ENCODE measurements around the gene EML3. TPM values are rescaled to one million over a fixed set of nuclear protein-coding genes. Genes with fewer than 3 reads are reported as not detected.
"Not testable (repeated sequence)": the region's sequence is repeated elsewhere in the genome, so short reads cannot be mapped to it uniquely, and the experiment has no call there.

Gene EML3, protein sequence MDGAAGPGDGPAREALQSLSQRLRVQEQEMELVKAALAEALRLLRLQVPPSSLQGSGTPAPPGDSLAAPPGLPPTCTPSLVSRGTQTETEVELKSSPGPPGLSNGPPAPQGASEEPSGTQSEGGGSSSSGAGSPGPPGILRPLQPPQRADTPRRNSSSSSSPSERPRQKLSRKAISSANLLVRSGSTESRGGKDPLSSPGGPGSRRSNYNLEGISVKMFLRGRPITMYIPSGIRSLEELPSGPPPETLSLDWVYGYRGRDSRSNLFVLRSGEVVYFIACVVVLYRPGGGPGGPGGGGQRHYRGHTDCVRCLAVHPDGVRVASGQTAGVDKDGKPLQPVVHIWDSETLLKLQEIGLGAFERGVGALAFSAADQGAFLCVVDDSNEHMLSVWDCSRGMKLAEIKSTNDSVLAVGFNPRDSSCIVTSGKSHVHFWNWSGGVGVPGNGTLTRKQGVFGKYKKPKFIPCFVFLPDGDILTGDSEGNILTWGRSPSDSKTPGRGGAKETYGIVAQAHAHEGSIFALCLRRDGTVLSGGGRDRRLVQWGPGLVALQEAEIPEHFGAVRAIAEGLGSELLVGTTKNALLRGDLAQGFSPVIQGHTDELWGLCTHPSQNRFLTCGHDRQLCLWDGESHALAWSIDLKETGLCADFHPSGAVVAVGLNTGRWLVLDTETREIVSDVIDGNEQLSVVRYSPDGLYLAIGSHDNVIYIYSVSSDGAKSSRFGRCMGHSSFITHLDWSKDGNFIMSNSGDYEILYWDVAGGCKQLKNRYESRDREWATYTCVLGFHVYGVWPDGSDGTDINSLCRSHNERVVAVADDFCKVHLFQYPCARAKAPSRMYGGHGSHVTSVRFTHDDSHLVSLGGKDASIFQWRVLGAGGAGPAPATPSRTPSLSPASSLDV
- total RNA-seq, result 11.3 and 17.6 TPM in 2 replicates
- polyA plus RNA-seq (2012), result 31.5 TPM

- peak; percentile 90 for DNase-seq (ENCODE audit: low read depth)
These were observed at the start of gene EML3, which contains the start of gene ROM1 for GRCh38 chr11:62612366-62613290. EML3 (minus strand) TSS chr11:62612775; CDS start chr11:62612457, 318 bp downstream. ROM1 (plus strand) TSS chr11:62613257; CDS start chr11:62613282, 25 bp downstream.

DNA sequence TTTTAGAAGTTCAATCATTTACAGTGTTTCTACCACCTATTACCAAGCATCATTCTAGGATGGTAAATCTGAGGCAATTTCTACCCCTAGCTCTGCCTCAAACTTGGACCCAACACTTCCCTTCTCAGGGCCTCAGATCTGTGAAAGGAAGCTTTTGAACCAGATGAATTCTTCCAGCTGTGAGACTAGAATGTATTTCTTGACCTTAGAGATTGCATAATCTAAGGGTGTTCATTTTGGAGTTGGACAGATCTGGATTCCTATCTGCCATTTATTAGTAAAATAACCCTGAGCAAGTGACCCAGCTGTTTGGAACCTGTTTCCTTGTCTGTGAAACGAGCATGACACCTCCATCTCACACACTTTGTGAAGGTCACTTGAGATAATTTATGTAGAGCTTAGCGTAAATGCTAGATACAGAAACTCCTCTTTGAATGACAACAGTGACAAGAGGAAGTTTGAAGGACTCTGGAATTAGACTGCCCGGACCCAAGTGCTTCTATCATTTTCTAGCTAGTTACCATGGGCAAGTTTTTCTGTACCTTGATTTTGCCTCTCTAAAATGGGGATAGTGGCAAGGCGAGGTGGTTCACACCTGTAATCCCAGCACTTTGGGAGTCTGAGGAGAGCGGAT, 44.3 kb upstream of the EML3 start:
- no peak for DNase-seq (ENCODE audit: low read depth)

DNA sequence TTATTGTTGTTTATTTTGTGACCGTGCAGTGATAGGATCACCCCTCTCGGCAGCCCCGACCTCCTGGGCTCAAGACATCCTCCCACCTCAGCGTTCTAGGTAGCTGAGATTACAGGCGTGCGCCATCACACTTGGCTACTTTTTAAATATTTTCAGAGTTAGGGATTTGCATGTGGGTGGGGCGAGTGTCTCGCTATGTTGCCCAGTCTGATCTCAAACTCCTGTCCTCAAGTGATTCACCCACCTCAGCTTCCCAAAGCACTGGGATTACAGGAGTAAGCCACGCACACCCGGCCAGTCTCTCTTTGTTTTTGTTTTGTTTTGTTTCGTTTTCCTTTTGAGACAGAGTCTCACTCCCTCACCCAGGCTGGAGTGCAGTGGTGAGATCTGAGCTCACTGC, 41.7 kb upstream of the EML3 start:
- no peak for DNase-seq (ENCODE audit: low read depth)

DNA sequence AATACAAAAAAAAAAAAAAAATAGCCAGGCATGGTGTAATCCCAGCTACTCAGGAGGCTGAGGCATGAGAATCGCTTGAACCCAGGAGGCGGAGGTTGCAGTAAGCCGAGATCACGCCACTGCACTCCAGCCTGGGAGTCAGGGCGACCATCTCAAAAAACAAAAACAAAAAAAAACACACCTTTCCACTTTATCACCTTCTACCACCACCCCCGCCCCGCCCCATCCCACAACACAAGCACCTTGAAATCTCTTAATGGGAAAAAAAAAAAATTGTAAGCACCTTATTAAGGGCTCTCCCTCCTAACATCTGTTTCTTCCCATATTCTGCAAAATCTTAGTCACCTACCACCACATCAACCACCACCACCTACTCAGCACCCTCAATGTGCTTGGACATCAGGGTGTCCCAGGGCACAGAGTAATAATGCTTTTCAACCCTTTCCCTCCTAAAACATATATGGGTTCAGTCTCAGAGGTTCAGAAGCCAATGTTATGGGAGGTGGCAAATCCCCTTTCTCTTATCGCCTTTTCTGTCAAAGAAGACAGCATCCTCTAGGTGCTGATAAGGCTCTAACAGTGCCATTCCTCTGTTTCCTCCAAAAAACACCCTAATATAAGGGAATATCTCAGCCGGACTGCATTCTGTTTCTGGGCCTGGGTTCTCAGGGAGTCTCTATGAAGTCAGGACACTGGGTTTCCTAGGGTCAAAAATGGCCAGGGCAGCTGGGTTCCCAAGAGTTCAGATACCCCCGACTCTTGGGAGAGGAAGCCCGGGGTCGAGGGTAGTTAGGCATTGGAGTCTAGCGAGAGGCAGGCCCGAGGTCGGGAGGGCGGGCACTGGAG, 39.8 kb upstream of the EML3 start:
- DNase-seq (ENCODE audit: low read depth), result no peak

GRCh38 chr11:62650283-62650682, 37.7 kb upstream of the EML3 start:
- not testable (repeated sequence) for DNase-seq (ENCODE audit: low read depth)

DNA sequence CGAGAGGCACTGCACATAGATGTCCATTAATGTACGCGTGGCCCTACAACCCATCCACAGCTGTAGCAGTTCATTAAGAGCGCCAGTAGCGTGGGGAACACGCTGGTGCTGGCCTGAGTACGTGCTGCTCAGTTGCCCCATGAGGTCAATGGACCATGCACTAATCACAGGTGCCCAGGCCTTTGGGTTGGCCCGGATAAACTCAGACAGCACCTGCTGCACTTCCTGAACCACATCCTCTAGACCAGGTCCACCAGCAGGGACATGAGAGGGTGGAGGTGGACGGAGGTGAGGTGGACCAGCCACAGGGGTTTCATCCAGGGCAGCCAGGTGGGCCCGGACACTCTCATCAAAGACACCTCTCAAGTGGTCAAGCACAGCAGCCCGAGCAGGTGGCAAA, 36.9 kb upstream of the EML3 start:
- DNase-seq (ENCODE audit: low read depth), result no peak

GRCh38 chr11:62648967-62649364, 36.4 kb upstream of the EML3 start:
- no peak for DNase-seq (ENCODE audit: low read depth)

- DNase-seq (ENCODE audit: low read depth), result no peak
These were observed 35.8 kb upstream of the EML3 start for GRCh38 chr11:62648185-62648966.

GRCh38 chr11:62647609-62648005, 35.0 kb upstream of the EML3 start:
- DNase-seq (ENCODE audit: low read depth), result no peak

DNA sequence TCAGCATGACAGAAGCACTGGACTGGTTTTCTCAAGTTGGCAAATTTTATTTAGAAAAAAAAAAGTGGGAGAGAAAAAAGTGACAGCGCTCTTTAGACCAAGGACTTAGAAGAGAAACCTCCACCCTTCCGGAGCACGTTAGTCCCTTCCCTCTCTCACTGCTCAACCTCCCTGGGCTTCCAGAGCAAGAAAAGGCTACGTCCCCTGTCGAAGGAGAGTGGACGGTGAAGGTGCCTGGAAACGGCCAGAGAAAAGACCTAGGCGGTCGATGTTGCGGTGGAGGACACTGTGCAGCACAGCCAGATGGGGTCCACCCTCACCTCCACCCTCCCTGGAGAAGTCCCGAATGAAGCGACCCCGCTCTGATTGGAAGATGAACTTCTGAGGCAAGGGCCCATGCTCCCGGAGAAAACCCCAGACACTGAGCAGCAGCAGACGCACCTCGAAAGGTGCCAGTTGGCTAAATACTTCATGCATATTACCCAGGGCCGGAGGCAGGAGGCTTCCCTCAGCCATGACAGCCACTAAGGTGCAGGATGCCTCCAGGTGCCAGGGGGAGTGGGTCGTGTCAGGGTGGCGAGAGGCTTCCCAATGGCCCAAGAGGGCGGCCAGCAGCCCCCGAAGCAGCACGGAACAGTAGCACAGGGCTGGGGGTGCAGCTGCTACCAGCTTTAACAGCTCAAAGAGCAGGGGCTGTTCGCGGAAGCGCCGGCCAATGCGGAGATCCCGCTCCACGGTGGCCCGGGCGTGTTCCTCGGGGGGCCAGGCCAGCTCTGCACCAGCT, 34.4 kb upstream of the EML3 start:
- no peak for DNase-seq (ENCODE audit: low read depth)

GRCh38 chr11:62645946-62646824, 33.6 kb upstream of the EML3 start, which contains the start of gene GANAB:
GANAB (minus strand) TSS chr11:62646613; CDS start chr11:62646599, 14 bp downstream.
- DNase-seq (ENCODE audit: low read depth), result peak; percentile 99

GRCh38 chr11:62645671-62645945, 33.0 kb upstream of the EML3 start:
- DNase-seq (ENCODE audit: low read depth), result no peak

- DNase-seq (ENCODE audit: low read depth), result no peak
These were observed 31.6 kb upstream of the EML3 start for GRCh38 chr11:62644220-62644619.

GRCh38 chr11:62632492-62632891, 19.9 kb upstream of the EML3 start:
- DNase-seq (ENCODE audit: low read depth), result no peak

DNA sequence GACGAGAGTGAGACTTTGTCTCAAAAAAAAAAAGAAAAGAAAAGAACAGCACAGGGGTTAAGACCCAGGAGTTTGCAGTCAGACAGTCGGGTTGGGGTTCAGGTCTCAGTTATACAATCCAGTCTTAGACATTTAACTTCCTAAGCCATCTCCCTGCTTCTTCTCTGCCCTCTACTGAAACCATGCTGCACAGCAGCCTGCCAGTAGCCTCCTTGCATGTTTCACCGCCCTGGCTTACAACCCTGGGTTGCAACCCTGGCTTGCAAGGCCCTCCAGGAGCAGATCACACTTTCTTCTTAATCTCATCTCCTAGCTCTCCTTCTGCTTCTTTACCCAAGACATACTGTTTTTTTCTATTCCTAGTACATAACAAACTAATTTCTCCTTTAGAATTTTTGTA, 15.1 kb upstream of the EML3 start:
- DNase-seq (ENCODE audit: low read depth), result no peak

DNA sequence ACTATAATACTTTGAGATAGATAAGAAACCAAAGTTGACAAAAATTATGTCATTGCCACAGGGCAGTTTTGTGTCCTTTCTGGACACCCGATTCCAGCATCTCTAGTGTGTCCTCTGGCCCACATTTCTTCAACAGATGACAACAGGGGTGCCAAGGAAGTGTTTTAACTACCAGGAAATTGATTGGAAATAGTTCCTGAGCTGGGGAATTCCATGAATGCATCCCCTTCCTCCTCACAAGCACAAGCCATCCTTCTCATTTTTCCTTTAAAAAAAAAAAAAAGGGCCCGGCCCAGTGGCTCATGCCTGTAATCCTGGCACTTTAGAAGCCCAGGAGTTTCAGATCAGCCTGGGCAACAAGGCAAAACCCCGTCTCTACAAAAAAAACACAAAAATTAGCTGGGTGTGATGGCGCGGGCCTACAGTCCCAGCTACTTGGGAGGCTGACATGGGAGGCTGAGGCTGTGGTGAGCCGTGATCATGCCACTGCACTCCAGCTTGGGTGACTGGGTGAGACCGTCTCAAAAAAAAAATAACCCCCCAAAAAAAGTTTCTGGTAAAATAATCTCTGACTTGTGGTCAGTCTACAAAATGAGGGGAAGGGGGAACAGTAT, 10.0 kb upstream of the EML3 start:
- DNase-seq (ENCODE audit: low read depth), result no peak

Data from myocyte (in vitro differentiated cells).